ENCODE results near the gene SRGAP2B.
A peak's percentile ranks its signal among the peaks of the same experiment; 100 is the strongest.
"Not testable (repeated sequence)": the region's sequence is repeated elsewhere in the genome, so short reads cannot be mapped to it uniquely, and the experiment has no call there.

The SRGAP2B gene

GRCh38 chr1:144940054-144940453, 155.1 kb downstream of the SRGAP2B start:
- not testable (repeated sequence) for DNase-seq

- not testable (repeated sequence) for DNase-seq
These were observed 156.5 kb downstream of the SRGAP2B start for GRCh38 chr1:144938627-144939026.

GRCh38 chr1:144936186-144936732, 158.9 kb downstream of the SRGAP2B start:
- DNase-seq: not testable (repeated sequence)

DNA sequence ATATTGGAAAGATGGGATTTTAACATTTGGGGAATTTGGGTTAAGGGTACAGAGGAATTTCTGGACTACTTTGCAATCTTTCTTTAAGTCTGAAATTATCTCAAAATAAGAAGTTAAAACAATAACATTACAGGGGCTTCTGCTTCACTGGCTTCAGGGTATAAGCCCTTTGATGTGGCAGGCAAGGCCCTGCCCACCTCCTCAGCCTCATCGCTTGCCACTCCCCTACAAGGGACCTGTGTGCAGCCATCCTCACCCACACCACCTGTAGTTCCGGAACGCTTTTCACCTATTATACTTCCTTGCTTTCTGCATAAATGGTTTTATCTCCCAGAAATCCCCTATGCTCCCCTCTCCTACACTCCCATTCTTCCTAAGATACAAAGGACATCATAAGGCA, 159.8 kb downstream of the SRGAP2B start:
- not testable (repeated sequence) for DNase-seq

DNA sequence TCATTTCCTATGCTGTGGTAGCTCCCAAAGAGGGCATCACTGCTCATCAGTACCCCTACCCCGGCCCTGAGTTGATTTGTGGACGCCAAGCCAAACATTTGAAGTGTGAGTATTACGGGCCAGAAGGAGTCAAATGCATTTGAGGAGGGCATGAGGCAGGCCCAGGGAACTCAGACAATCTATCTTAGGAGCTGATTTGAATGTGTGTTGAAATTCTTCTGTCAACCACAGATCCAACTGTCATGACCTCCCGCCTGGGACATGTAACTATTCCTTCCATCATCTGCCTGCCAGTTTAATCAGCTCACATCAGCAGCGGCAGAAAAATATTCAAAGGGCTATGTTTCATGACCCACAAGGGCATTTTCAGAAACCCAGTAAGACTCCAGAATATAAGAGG, 162.1 kb downstream of the SRGAP2B start:
- not testable (repeated sequence) for DNase-seq

DNA sequence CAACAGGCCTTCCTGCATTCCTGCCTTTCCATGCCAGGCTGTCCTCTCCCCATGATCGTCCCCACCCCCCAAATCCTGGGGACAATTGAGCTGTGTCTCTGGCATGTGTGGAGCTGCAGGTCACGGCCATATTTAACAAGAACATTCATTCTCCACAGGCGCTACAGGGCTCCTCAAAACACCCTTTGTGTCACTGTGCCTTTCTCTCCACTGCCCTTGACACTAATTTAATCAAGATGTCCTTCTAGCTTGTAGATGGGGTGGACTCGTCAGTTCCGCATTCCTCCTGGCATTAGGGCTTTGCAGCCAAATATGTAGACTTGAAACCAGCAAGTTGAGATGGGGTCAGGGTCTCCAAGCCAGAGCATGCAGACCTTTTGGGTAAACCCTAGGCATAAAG, 163.0 kb downstream of the SRGAP2B start:
- peak; percentile 1 for DNase-seq

DNA sequence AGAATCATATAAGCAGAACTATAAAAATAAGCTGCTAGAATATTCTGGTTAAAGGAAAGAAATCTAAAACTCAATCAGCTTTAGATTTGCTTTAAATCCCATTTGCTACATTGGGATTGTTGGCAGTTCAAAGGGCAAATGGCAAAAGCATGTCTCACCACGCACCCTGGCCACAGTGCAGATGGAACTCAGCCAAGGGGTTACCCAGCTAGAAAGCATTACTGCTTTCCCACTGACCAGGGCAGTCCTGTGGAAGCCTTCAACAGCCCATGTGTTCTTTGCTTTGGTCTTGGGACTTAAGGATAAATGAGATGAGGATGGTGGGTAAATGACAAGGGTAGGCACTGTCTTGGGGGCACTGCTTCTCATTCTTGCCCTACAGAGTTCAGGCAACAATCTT, 163.6 kb downstream of the SRGAP2B start:
- DNase-seq: not testable (repeated sequence)

GRCh38 chr1:144930085-144930777, 164.9 kb downstream of the SRGAP2B start:
- DNase-seq: not testable (repeated sequence)

DNA sequence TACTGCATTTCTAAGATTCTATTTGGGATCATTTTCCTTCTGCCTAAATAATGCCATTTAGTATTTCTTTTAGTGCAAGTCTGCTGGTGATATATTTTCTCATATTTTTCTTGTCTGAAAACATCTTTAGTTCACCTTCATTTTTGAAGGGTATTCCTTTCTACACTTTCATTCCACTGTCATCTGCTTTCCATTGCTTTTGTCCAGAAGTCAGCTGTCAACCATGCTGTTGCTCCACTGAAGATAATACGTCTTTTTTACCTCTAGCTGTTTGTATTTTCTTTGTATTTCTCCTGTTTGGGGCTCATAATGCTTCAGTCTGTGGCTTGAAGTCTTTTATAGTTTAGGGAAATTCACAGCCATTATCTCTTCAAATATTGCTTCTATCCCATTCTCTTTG, 167.8 kb downstream of the SRGAP2B start:
- DNase-seq: not testable (repeated sequence)

DNA sequence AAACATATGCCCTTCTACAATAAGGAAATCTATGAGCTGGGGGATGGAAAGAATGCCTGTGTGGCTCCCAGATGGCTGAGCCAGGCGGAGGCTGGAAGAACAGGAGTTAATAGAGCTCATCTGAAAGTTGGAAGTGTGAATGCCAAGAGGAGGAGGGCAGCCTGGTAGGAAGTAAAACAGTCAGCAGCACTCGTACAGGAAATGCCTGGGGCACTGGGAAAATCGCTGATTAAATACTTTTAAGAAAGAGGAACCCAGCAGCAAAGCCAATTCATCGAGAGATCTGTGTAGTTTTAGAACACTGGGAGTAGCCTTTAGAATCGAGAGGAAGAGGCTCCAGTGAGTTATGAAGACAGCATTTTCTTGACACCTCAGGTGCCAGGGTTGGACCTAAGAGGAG, 171.5 kb downstream of the SRGAP2B start:
- not testable (repeated sequence) for DNase-seq

- DNase-seq: not testable (repeated sequence)
These were observed 172.3 kb downstream of the SRGAP2B start for GRCh38 chr1:144922785-144923184.

GRCh38 chr1:144919106-144919505, 176.0 kb downstream of the SRGAP2B start:
- not testable (repeated sequence) for DNase-seq

DNA sequence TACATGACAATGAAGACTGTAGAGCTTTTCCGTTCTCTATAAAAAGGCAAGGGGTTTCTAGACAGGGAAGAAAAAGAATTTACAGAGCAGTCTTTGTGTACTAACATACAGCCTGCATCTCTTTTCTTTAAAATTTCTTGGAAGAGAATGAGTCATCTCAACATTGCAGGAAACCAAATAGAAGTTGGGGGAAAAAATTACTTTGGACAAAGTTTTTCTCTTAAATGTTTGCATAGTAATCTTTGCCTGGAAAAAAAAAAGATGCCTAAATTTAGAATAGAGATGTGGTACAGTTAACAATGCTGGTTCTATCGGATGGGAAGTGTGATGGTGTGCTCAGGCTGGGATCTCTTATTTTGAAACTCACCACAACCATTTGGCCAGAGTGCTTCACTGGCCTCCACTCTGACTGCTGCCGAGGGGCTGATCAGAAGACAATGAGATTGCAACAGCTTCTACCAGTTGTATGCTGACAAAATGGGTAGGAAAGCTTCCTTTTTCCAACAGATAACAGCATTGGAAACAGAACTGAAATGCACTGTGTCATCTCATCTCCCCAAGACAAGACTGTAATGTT, 177.0 kb downstream of the SRGAP2B start:
- not testable (repeated sequence) for DNase-seq

- DNase-seq: not testable (repeated sequence)
These were observed 177.7 kb downstream of the SRGAP2B start for GRCh38 chr1:144917154-144918026.

DNA sequence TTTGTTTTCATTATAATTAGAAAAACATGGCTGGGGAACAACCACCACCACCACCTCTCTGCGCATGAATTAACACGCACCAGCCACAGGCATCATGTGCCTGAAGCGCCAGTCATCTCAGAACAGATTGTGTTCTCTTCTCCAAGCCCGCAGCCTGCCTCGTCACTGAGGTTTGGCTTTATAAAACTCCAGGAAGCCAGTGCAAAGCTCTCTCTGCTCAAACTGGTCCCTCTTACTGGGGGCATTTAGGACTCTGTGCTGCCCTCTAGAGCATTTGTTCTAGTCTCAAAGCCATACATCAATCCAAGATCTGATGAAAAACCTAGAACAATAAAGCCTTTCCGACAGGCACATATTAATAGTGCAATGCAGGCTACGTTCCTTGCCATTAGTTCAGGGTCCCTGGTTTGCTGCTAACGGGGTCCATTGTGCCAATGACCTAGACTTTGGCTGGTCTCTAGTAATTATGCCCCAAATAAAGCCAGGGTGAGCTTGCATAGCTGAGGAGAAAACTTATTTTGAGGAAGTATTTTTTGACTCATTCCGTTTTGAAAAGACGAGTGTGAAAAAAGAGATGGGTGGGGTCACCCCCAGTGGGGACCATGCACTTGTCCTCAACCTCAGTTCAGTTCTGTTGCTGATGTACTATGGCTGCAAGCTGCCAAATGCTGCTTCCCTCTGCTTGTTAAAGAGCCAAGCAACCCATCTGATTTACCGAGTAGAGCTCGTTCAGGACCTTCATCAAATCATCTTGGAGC, 181.0 kb downstream of the SRGAP2B start:
- not testable (repeated sequence) for DNase-seq

DNA sequence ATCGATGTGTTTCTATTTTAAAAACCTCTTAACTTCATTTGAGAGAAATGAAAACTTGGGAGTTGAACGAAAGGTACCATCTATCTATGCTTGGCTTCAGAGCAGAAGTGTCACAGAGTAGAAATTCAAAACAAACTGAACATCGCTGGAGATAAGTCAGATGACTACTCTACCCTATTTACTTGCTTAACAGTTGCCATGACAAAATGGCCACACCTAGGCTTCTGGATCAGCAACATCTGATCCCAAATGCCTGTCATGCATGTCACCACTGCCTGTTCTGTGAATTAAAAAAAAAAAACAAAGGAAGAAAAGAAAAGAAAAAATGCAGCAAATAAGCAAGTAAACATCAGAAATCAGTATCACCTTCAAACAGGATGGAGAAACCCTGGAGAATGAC, 181.7 kb downstream of the SRGAP2B start:
- DNase-seq: not testable (repeated sequence)

DNA sequence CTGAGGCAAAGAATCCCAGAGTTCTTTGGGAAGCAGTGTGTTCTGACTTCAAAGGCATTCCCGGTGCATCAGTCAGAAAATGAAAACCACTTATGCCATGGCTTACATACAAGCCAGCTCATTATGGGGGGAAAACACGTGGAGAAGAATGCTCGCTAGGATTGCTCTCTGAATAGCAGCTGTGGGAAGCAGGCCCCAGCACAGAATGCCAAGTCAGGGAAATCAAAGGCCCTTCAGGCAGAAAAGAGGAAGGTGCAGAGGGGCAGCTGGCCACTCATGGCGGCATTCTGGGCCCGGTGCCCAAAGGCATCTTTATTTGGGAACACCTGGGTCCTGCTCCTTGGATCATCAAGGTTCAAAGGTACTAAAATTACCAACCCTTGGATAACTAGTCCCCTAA, 184.4 kb downstream of the SRGAP2B start:
- DNase-seq: not testable (repeated sequence)

DNA sequence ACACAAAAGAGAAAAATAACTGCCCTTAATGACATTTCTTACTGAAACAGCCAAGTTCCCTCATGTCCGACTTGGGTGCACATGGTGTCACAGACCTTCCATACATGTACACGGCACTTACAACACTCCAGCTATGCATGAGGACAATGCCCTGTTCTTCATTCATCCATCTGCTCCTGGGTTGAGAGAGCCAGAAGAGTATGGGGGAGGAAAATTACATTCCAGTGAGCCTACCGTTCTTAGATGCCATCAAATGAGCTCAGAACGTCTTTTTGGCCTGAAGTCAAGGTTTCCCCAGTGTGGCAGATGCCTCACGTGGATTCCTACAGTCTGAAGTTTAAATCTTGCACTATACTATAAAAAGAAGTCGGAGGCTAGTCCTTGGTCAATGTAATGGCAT, 194.3 kb downstream of the SRGAP2B start:
- not testable (repeated sequence) for DNase-seq

- not testable (repeated sequence) for DNase-seq
These were observed 200.5 kb downstream of the SRGAP2B start for GRCh38 chr1:144894454-144895201.

- DNase-seq: not testable (repeated sequence)
These were observed 201.3 kb downstream of the SRGAP2B start for GRCh38 chr1:144893710-144894438.

DNA sequence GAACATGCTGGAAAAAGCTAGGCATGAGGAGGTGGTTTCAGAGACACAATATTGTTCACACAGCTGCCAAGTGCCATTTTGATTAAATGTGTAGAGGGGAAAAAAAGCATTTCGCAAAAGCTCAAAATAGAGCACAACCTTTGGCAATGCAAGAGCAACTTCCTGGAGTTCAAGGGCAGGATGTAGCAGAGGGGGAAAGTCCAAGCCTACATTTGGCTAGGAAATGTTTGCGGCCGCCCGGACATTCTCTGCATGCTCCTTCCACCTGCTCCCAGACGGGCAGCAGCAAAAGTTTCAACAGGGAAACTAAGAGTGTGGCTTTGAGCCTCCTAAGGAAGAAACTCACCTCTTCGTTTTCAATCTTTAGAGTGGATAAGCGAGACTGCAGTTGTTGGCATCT, 202.1 kb downstream of the SRGAP2B start:
- DNase-seq: not testable (repeated sequence)
